Activated CD8-positive, alpha-beta memory T cell treated with anti-CD3 and anti-CD28 coated beads, Interleukin-2, amount 50 U/mL, for 1 hour (primary cell): Measurements from ENCODE around the gene SAMD9L.

Experiments used
- DNase-seq: peaks from one replicate; pipeline ENCODE4 v3.0.0-alpha.2; 2020; ENCODE audit errors: extremely low read depth

Gene SAMD9L

GRCh38 chr7:93148144-93148543 lies at the start of gene SAMD9L:
TSS of gene SAMD9L (minus strand) at chr7:93148385. CDS start at chr7:93135971, 12,414 bp downstream.
- no peak for DNase-seq

- no peak for DNase-seq
These were observed 48.2 kb upstream of the SAMD9L start for GRCh38 chr7:93196336-93196735.

- DNase-seq = no peak
These were observed 46.2 kb upstream of the SAMD9L start for GRCh38 chr7:93194386-93194785.

- no peak for DNase-seq
These were observed 40.9 kb upstream of the SAMD9L start for GRCh38 chr7:93188870-93189634.

- DNase-seq = no peak
These were observed 37.3 kb upstream of the SAMD9L start for GRCh38 chr7:93185303-93186027.

GRCh38 chr7:93179173-93179572 lies 31.0 kb upstream of the SAMD9L start:
- DNase-seq = no peak

GRCh38 chr7:93178213-93178612 lies 30.0 kb upstream of the SAMD9L start:
- no peak for DNase-seq

- no peak for DNase-seq
These were observed 28.9 kb upstream of the SAMD9L start for GRCh38 chr7:93176992-93177580.

GRCh38 chr7:93175219-93175618 lies 27.0 kb upstream of the SAMD9L start:
- no peak for DNase-seq

GRCh38 chr7:93172683-93173082 lies 24.5 kb upstream of the SAMD9L start:
- no peak for DNase-seq

GRCh38 chr7:93171606-93172226 lies 23.5 kb upstream of the SAMD9L start:
- DNase-seq = no peak

GRCh38 chr7:93165447-93165846 lies 17.3 kb upstream of the SAMD9L start:
- DNase-seq = no peak

GRCh38 chr7:93164766-93165165 lies 16.6 kb upstream of the SAMD9L start:
- no peak for DNase-seq

GRCh38 chr7:93161181-93161762 lies 13.1 kb upstream of the SAMD9L start:
- no peak for DNase-seq

GRCh38 chr7:93160410-93160809 lies 12.2 kb upstream of the SAMD9L start:
- no peak for DNase-seq

- DNase-seq = no peak
These were observed 11.3 kb upstream of the SAMD9L start for GRCh38 chr7:93159490-93159889.

- DNase-seq = no peak
These were observed 8.7 kb upstream of the SAMD9L start for GRCh38 chr7:93156884-93157283.

GRCh38 chr7:93150200-93150835 lies 2.1 kb upstream of the SAMD9L start:
- no peak for DNase-seq

- DNase-seq = no peak
These were observed 542 bp upstream of the SAMD9L start for GRCh38 chr7:93148727-93149126.

- no peak for DNase-seq
These were observed 822 bp downstream of the SAMD9L start for GRCh38 chr7:93147363-93147762.

- no peak for DNase-seq
These were observed 1.6 kb downstream of the SAMD9L start for GRCh38 chr7:93146472-93147141.
